ENCODE results near the gene KAZN. TPM values are rescaled to one million over a fixed set of nuclear protein-coding genes. Genes with fewer than 3 reads are reported as not detected.

Gene KAZN
- total RNA-seq, 2 donors from 2014 or later, result 3.4 to 12.2 TPM

- intact Hi-C loops (cut with DNase I), result no loop called here
- DNase-seq (no peak), ATAC-seq (no peak)
- peaks cover 28% of the 10 kb centered on the region for H3K4me1 ChIP-seq
- TF ChIP-seq CTCF (IDR thresholded peaks at IDR 0.05), result no peak
- no peak for TF ChIP-seq POLR2A (IDR thresholded peaks at IDR 0.05)
- H3K36me3 ChIP-seq (replicated peaks in 1 of 2; ENCODE audit: insufficient read depth in 1 of 2, low read depth in 2 of 2), result no peaks in the 10 kb centered on the region
- H3K9me3 ChIP-seq, result no peaks in the 10 kb centered on the region
- H3K27ac ChIP-seq, result no peak overlapping the region
- no peak overlapping the region for H3K4me3 ChIP-seq
- no peaks in the 10 kb centered on the region for H3K27me3 ChIP-seq
- 86 to 88% methylated on average over 8 of the region's 8 CpGs for WGBS, 2 donors
Observed at GRCh38 chr1:14765773-14766172, 167.3 kb downstream of the KAZN start.

- peaks cover 28% of the 10 kb centered on the region for H3K4me1 ChIP-seq
- DNase-seq, result peak in 1 of 4 donors; percentile 49
- no peak for ATAC-seq
- peak overlapping the region in 1 of 4 donors; percentile 62 for H3K27ac ChIP-seq
- H3K9me3 ChIP-seq, result no peaks in the 10 kb centered on the region
- no peak for TF ChIP-seq CTCF (IDR thresholded peaks at IDR 0.05)
- TF ChIP-seq POLR2A (IDR thresholded peaks at IDR 0.05), result no peak
- no peaks in the 10 kb centered on the region for H3K27me3 ChIP-seq
- no peak overlapping the region for H3K4me3 ChIP-seq
- intact Hi-C loops (cut with DNase I), result no loop called here
- no peaks in the 10 kb centered on the region for H3K36me3 ChIP-seq (replicated peaks in 1 of 2; ENCODE audit: insufficient read depth in 1 of 2, low read depth in 2 of 2)
- WGBS, 2 donors, result 41 to 48% methylated on average over 5 of the region's 5 CpGs
Observed at GRCh38 chr1:14767075-14767474, 168.6 kb downstream of the KAZN start.

GRCh38 chr1:14768582-14769304 is 170.3 kb downstream of the KAZN start:
- Histone ChIP-seq H3K36me3 (replicated peaks in 1 of 2; ENCODE audit: insufficient read depth in 1 of 2, low read depth in 2 of 2) (no peaks in the 10 kb centered on the region), H3K9me3 (no peaks in the 10 kb centered on the region), H3K4me1 (peaks cover 28% of the 10 kb centered on the region), H3K4me3 (no peak overlapping the region), H3K27ac (peak overlapping the region in 3 of 4 donors; percentile 21 to 62 (median 37)), H3K27me3 (no peaks in the 10 kb centered on the region)
- intact Hi-C loops (cut with DNase I), result no loop called here
- TF ChIP-seq POLR2A (IDR thresholded peaks at IDR 0.05) (no peak), CTCF (IDR thresholded peaks at IDR 0.05) (no peak)
- WGBS, 2 donors, result 55 to 64% methylated on average over 6 of the region's 6 CpGs
- ATAC-seq, result peak; percentile 77
- DNase-seq, result peak; percentile 20 to 63 (median 32)

DNA sequence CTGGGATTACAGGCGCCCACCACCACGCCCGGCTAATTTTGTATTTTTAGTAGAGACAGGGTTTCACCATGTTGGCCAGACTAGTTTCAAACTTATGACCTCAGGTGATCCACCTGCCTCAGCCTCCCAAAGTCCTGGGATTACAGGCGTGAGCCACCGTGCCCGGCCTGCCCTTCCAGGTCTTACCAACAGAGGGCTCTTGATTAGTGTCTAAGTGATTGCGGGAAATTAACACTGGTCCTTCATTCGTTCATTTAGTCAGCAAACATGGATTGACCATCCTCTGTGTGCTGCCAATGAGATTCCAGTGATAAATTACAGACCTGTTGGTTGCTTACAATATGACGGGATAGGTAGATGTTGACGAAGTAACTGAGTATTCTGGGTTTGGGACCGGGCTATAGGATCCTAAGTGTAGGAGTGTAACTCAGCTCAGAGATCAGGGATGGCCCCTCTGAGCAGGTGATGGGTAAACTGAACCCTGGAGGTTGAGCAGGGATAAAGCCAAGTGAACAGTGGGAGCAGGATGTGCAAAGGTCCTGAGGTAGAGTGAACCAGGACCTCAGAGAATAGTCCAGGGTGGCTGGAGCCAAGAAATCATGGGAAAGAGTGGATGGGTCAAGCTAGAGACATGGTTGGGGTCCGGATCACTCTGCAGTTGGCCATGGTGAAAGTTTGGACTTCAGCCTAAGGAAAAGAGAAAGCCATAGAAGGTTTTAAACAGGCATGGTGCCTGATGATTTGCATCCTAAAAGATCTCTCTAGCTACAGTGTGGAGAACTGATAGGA is 171.2 kb downstream of the KAZN start:
- Histone ChIP-seq H3K9me3 (no peaks in the 10 kb centered on the region), H3K27me3 (no peaks in the 10 kb centered on the region), H3K4me1 (peaks cover 28% of the 10 kb centered on the region), H3K4me3 (no peak overlapping the region), H3K27ac (peak overlapping the region in 2 of 4 donors; percentile 15 to 62), H3K36me3 (replicated peaks in 1 of 2; ENCODE audit: insufficient read depth in 1 of 2, low read depth in 2 of 2) (no peaks in the 10 kb centered on the region)
- no peak for ATAC-seq
- 82 to 84% methylated on average over 12 of the region's 12 CpGs for WGBS, 2 donors
- TF ChIP-seq POLR2A (IDR thresholded peaks at IDR 0.05) (no peak), CTCF (IDR thresholded peaks at IDR 0.05) (no peak)
- intact Hi-C loops (cut with DNase I), result no loop called here
- no peak for DNase-seq

All from body of pancreas (tissue), 4 donors.